IMR-90 (cell line): Measurements from ENCODE around the gene OPN1SW.

Experiments used
- BHLHE40 ChIP-seq: fragments of 150-350 bp; IDR thresholded peaks from 2 replicates; pipeline ENCODE4 v1.6.1; 2016; ENCODE audit warnings: mild to moderate bottlenecking, low read depth, low read length
- MAZ ChIP-seq: IDR thresholded peaks from 2 replicates; pipeline ENCODE4 v1.6.1; 2012; ENCODE audit warnings: low read depth, mild to moderate bottlenecking, low read length, improper control_type of control experiment, moderate library complexity, borderline replicate concordance
- POLR2A ChIP-seq: IDR thresholded peaks from 2 replicates; pipeline ENCODE4 v1.6.1; 2012; ENCODE audit warnings: mild to moderate bottlenecking, low read depth, low read length
- RCOR1 ChIP-seq: IDR thresholded peaks from 2 replicates; pipeline ENCODE4 v1.6.1; 2012; ENCODE audit warnings: mild to moderate bottlenecking, low read length, improper control_type of control experiment; ENCODE audit not compliant: insufficient replicate concordance
- TF ChIP-seq, protein P1 (sequence below): conservative IDR thresholded peaks from 2 replicates; pipeline ENCODE4 v1.5.1; 2012; ENCODE audit warnings: mild to moderate bottlenecking, low read depth, low read length, improper control_type of control experiment
- TF ChIP-seq, protein P2 (sequence below): fragments of 150-350 bp; IDR thresholded peaks from 2 replicates; pipeline ENCODE4 v1.6.1; 2017; ENCODE audit warnings: mild to moderate bottlenecking, antibody characterized with exemption, low read length, low read depth

DNA sequence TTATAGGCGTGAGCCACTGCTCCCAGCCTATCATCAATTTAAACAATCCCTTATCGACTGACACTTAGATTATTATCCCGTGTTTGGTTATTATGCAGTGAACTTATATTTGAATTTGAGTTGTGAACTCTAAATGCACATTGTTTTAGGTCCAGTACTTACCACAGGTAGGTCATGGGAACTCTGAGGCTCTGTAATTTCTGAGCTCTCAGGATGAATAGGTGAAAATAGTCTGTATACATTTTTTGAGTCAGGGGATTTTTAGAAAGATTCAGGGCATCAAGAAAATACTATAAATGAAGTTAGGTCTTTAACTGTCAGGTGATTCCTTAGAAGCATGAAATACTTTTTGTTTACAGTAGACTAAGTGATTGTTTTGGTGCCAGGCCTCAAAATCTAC lies 25.0 kb upstream of the OPN1SW start:
- TF ChIP-seq MAZ (no peak), RCOR1 (no peak), POLR2A (no peak), BHLHE40 (no peak)
- TF ChIP-seq, protein P1, sequence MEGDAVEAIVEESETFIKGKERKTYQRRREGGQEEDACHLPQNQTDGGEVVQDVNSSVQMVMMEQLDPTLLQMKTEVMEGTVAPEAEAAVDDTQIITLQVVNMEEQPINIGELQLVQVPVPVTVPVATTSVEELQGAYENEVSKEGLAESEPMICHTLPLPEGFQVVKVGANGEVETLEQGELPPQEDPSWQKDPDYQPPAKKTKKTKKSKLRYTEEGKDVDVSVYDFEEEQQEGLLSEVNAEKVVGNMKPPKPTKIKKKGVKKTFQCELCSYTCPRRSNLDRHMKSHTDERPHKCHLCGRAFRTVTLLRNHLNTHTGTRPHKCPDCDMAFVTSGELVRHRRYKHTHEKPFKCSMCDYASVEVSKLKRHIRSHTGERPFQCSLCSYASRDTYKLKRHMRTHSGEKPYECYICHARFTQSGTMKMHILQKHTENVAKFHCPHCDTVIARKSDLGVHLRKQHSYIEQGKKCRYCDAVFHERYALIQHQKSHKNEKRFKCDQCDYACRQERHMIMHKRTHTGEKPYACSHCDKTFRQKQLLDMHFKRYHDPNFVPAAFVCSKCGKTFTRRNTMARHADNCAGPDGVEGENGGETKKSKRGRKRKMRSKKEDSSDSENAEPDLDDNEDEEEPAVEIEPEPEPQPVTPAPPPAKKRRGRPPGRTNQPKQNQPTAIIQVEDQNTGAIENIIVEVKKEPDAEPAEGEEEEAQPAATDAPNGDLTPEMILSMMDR: no peak
- TF ChIP-seq, protein P2, sequence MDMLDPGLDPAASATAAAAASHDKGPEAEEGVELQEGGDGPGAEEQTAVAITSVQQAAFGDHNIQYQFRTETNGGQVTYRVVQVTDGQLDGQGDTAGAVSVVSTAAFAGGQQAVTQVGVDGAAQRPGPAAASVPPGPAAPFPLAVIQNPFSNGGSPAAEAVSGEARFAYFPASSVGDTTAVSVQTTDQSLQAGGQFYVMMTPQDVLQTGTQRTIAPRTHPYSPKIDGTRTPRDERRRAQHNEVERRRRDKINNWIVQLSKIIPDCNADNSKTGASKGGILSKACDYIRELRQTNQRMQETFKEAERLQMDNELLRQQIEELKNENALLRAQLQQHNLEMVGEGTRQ: no peak
